Left renal cortex interstitium (tissue), 4 donors: Measurements from ENCODE around the gene PCSK6. TPM values are rescaled to one million over a fixed set of nuclear protein-coding genes. Genes with fewer than 3 reads are reported as not detected.
"Not testable (repeated sequence)": the region's sequence is repeated elsewhere in the genome, so short reads cannot be mapped to it uniquely, and the experiment has no call there.

ENCODE experiments used
- DNase-seq, 4 donors: peaks; one replicate each; pipeline ENCODE4 v3.0.0-alpha.2; 2013; ENCODE audit warnings: low read depth in 4 of 4, low spot score in 2 of 4, missing footprints in 1 of 4
- polyA plus RNA-seq, 4 donors: library from polyadenylated mRNA; unstranded; fragments of 120-200 nt; gene quantifications; one replicate each; pipeline ENCODE4 v1.2.1, GENCODE V29; 2013; ENCODE audit not compliant: insufficient read length in 4 of 4

PCSK6 gene
- polyA plus RNA-seq, 4 donors, result 7.2 to 8.2 (median 8.1) TPM

DNA sequence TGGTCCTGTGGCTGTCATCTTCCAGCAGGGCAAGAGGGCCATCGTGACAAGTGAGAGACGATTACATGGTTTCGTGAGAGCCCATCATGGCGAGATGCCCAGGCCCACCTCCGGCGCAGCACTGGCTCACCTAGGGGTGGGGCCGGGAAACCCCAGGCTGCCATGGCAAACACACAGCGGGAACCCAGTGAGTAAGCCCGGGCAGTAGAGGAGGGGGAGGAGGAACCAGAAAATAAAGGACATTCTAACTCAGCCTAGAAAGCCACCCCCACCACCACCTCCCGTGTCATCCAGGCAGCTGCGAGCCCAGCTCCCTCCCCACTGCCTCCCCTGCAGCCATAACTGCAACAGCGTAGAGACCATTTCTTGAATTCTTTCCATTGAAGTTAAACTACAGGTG, 52.3 kb downstream of the PCSK6 start:
- no peak for DNase-seq

DNA sequence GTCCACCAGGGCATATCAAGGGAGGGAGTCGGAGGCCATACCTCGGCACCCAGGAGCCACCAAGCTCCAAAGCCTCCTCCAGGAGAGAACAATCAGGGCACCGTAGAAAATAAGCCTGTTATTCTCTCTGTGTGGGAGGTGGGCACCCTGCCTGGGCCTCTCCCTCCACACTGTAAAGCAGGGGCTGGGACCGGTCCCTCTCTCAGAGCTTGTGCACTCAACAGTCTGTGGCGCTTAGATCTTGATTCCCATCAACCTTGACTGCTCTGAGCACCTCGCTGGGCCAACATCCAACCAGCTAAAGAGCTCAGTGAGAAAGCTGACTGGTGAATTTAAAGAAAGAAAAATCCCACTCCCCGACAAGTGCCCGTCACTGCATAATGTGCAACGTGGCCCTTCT, 53.0 kb downstream of the PCSK6 start:
- no peak for DNase-seq

DNA sequence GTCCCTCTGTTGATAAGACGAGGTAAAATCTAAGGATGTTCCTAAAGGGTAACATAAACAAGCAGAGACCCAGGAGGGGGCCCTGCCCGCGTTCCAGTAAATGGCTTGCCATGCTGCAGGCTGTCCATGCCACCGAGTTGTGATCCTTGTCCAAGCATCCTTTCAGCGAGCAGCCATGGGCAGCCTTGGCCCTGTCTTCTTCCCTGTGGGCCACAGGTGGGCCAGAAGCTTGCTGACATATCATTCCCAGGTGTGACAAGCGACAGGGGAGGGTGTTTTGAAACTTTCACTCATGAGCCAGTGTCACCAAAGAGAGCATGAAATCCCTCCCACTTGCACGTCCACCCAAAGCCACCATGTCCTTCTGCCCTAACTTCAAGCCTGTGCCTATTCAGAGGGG, 53.7 kb downstream of the PCSK6 start:
- no peak for DNase-seq

- DNase-seq, result no peak
These were observed 55.2 kb downstream of the PCSK6 start for GRCh38 chr15:101434032-101434920.

DNA sequence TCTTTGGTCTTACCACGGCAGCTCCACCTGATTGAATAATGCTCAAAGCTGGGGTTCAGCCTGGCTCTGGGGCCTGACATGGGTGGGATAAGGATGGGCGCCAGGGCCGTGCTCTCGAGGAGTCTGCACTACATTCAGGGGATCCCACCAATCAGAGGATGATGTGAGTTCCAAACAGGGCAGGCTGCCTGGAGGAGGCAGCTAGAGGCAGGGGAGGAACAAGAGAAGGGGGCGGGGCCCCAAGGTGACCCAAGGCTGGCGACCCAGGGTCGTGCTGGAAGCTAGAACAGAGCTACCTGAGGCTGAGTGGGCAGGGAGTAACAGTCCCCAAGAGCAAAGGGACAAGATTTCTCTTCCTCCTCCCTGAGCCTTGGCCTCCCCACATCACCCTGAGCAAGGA, 56.1 kb downstream of the PCSK6 start:
- no peak for DNase-seq

GRCh38 chr15:101432982-101433381, 56.5 kb downstream of the PCSK6 start:
- DNase-seq, result no peak

GRCh38 chr15:101431748-101432147, 57.8 kb downstream of the PCSK6 start:
- no peak for DNase-seq

- DNase-seq, result no peak
These were observed 58.2 kb downstream of the PCSK6 start for GRCh38 chr15:101431301-101431700.

GRCh38 chr15:101429646-101430045, 59.9 kb downstream of the PCSK6 start:
- no peak for DNase-seq

DNA sequence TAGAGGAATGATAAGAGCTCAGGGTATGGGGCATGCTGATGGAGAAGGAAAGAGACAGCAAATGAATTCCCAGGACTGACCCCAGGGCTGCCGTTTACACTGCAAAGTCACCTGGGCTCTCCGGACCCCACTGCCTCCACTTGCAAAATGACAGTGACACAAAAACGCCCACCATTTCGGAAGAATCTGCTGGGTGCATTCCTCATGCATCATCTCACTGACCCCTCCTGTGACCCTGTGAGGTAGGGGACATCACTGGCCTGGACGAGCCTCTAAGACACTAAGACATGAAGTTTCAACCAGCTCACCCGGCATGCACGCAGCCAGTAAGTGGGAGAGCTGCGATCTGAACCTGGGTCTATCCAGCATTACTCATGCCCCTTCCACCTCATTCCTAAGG, 60.3 kb downstream of the PCSK6 start:
- DNase-seq, result no peak

GRCh38 chr15:101428758-101429157, 60.7 kb downstream of the PCSK6 start:
- DNase-seq, result no peak

- DNase-seq, result no peak
These were observed 61.7 kb downstream of the PCSK6 start for GRCh38 chr15:101427606-101428487.

DNA sequence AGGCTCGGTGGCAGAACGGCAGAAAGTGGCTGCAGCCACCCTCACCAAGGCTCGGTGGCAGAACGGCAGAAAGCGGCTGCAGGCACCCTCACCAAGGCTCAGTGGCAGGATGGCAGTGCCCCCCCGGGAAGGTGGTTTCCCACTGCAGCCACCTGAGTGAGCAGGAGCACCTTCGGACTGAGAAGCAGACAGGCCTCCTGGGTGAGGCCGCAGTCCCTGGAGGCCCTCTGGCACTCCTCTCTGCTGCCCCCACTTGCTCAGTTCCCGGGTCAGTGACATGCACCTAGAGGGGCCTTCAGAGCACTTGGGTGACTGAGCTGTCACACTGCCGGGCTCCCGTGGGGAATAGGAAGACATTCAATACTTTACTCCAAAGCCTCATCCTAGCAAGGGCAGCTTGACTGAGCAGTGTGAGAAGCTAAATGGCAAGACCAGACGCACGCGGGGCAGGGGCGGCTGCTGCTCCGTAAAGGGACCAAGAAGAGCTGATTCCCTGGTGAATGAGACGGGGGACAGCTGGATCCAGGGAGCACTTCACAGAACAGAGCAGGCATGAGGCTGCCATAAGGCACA, 62.7 kb downstream of the PCSK6 start:
- no peak for DNase-seq

- DNase-seq, result no peak
These were observed 63.6 kb downstream of the PCSK6 start for GRCh38 chr15:101425787-101426365.

- no peak for DNase-seq
These were observed 64.5 kb downstream of the PCSK6 start for GRCh38 chr15:101424984-101425383.

- DNase-seq, result no peak
These were observed 69.3 kb downstream of the PCSK6 start for GRCh38 chr15:101420232-101420631.

GRCh38 chr15:101416475-101416874, 73.0 kb downstream of the PCSK6 start:
- DNase-seq, result not testable (repeated sequence)

- DNase-seq, result no peak
These were observed 76.3 kb downstream of the PCSK6 start for GRCh38 chr15:101413239-101413638.

- DNase-seq, result no peak
These were observed 77.9 kb downstream of the PCSK6 start for GRCh38 chr15:101411581-101411980.

DNA sequence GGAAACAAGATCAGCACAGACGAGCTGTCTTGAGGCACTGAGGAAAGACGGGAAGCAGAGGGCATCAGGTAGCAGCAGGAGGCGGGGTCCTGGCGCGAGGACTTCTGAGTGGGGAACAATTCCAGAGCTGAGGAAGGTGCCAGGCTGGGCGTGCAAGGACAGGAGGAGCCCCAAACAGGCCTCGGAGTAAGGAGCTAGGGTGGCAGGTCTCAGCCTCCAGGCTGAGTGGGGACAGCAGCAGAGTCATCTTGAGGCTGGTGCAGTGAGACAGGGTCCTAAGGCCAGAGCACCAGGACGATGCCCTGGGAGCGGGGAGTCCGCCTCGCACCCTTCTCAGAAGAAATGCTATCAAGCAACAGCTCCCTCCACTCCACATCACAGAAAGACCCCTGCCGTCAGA, 78.4 kb downstream of the PCSK6 start:
- DNase-seq, result no peak

- DNase-seq, result no peak
These were observed 78.9 kb downstream of the PCSK6 start for GRCh38 chr15:101410612-101411011.
